Fibroblast of skin of scalp (primary cell): ENCODE measurements around the gene CRABP2.

ENCODE experiments used
- DNase-seq: peaks from one replicate; pipeline ENCODE4 v3.0.0-alpha.2; 2013

CRABP2 gene

GRCh38 chr1:156652992-156653355 lies 52.4 kb downstream of the CRABP2 start:
- DNase-seq = no peak

DNA sequence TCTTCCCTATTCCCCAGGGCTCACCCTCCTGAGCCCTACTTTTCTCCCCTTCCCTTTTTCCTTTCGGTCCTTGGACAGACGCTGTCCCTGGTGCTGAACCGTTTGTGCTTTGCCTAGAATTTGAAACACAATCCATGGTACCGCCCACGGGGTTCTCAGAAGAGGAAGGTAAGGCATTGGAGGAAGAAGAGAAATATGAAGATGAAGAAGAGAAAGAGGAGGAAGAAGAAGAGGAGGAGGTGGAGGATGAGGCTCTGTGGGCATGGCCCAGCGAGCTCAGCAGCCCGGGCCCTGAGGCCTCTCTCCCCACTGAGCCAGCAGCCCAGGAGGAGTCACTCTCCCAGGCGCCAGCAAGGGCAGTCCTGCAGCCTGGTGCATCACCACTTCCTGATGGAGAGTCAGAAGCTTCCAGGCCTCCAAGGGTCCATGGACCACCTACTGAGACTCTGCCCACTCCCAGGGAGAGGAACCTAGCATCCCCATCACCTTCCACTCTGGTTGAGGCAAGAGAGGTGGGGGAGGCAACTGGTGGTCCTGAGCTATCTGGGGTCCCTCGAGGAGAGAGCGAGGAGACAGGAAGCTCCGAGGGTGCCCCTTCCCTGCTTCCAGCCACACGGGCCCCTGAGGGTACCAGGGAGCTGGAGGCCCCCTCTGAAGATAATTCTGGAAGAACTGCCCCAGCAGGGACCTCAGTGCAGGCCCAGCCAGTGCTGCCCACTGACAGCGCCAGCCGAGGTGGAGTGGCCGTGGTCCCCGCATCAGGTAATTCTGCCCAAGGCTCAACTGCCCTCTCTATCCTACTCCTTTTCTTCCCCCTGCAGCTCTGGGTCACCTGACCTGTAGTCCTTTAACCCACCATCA lies 53.0 kb downstream of the CRABP2 start:
- DNase-seq = no peak
